Lower leg skin (tissue), 4 donors: ENCODE data around the gene CDK3. TPM values are rescaled to one million over a fixed set of nuclear protein-coding genes. Genes with fewer than 3 reads are reported as not detected.
"Not testable (repeated sequence)": the region's sequence is repeated elsewhere in the genome, so short reads cannot be mapped to it uniquely, and the experiment has no call there.

Experiments used
- DNase-seq, 2 donors: peaks; one replicate each; pipeline ENCODE4 v3.0.0-alpha.2; 2019; ENCODE audit warnings: low spot score in 2 of 2
- H3K4me3 ChIP-seq: fragments of 200-600 bp; sonication (generic); 2 replicates; pipeline ENCODE4 v1.5.1; 2017; ENCODE audit warnings: mild to moderate bottlenecking, low read depth; ENCODE audit not compliant: poor library complexity, severe bottlenecking
- POLR2A ChIP-seq, 2 donors: fragments of 450-650 bp; IDR thresholded peaks; one replicate each; pipeline ENCODE4 v1.6.1; 2016 to 2017; ENCODE audit warnings: antibody characterized with exemption in 2 of 2, mild to moderate bottlenecking in 1 of 2, moderate library complexity in 1 of 2
- WGBS, 2 donors: methylation state at CpG; one replicate each; pipeline ENCODE4 v1.1.5; 2018; 5-methylcytosine and 5-hydroxymethylcytosine counted together
- intact Hi-C: fragments of 100-400 bp; cut with DNase I; formaldehyde crosslinking; loops from one replicate; pipeline ENCODE4 v1.15.0; 2023; ENCODE audit warnings: low total_unique reads
- total RNA-seq, 4 donors: library from RNA; depleted of rRNA; stranded (reverse); fragments of >200 nt; gene quantifications; one replicate each; pipeline ENCODE4 v1.1.0, GENCODE V29; 2016
- TF ChIP-seq, protein P1 (sequence below), 3 donors: fragments of 450-650 bp; IDR thresholded peaks; one replicate each; pipeline ENCODE4 v1.5.1; 2016; ENCODE audit warnings: antibody characterized with exemption in 3 of 3, mild to moderate bottlenecking in 3 of 3, moderate library complexity in 2 of 3

Gene CDK3
- total RNA-seq, 4 donors from 2014 or later = 2.7 to 8.4 (median 4.5) TPM

GRCh38 chr17:76034428-76035350 is 34.0 kb downstream of the CDK3 start:
- no peak for DNase-seq
- H3K4me3 ChIP-seq = no peak overlapping the region
- 73 to 81% methylated on average over 13 of the region's 13 CpGs for WGBS, 2 donors
- intact Hi-C loops = no loop called here
- TF ChIP-seq POLR2A (IDR thresholded peaks at IDR 0.05) = no peak
- TF ChIP-seq, protein P1, sequence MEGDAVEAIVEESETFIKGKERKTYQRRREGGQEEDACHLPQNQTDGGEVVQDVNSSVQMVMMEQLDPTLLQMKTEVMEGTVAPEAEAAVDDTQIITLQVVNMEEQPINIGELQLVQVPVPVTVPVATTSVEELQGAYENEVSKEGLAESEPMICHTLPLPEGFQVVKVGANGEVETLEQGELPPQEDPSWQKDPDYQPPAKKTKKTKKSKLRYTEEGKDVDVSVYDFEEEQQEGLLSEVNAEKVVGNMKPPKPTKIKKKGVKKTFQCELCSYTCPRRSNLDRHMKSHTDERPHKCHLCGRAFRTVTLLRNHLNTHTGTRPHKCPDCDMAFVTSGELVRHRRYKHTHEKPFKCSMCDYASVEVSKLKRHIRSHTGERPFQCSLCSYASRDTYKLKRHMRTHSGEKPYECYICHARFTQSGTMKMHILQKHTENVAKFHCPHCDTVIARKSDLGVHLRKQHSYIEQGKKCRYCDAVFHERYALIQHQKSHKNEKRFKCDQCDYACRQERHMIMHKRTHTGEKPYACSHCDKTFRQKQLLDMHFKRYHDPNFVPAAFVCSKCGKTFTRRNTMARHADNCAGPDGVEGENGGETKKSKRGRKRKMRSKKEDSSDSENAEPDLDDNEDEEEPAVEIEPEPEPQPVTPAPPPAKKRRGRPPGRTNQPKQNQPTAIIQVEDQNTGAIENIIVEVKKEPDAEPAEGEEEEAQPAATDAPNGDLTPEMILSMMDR (IDR thresholded peaks at IDR 0.05) = no peak

DNA sequence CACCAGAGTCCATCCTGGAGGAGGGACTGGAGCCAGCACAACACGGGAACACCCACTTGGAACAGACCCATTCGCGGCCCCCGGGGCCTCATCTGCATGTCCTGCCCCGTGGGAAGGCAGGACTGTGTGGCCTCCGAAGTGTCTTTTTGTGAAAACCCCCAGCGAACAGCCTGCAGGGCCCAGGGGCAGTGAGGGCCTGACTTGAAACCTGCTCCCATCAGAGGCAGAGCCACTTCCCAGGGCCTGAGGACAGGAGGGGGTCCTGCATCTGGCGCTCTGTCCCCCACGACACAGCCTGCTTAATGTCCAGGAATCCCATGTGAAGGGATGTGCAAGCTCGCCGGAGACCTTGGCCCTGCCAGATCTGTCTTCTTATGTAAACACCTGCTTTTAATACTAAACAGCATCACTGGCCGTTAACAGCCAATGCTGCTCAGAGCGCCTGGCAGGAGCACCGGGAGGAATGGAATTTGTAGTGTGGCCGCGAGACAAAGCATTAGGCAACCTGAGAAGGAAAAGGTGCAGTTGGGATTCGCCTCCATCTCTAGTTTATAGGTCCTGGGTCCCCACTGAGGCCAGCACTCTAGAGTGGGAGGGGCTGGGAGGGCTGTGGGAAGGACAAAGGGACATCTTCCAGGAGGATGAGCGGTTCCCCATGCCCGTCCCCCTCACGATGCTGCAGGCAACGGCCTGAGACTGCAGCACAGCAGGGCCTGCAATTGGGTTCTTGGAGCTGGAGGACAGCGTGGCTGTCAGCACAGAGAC is 36.0 kb downstream of the CDK3 start:
- WGBS, 2 donors = 48 to 49% methylated on average over 22 of the region's 22 CpGs
- no peak for TF ChIP-seq POLR2A (IDR thresholded peaks at IDR 0.05)
- TF ChIP-seq, protein P1 (IDR thresholded peaks at IDR 0.05) = no peak
- intact Hi-C loops = no loop called here
- no peak for DNase-seq
- no peak overlapping the region for H3K4me3 ChIP-seq

- DNase-seq = no peak
- intact Hi-C loops = no loop called here
- WGBS, 2 donors = 65 to 76% methylated on average over 3 of the region's 3 CpGs
- no peak overlapping the region for H3K4me3 ChIP-seq
- TF ChIP-seq, protein P1 (IDR thresholded peaks at IDR 0.05) = no peak
Observed at GRCh38 chr17:76038050-76038449, 37.4 kb downstream of the CDK3 start.

DNA sequence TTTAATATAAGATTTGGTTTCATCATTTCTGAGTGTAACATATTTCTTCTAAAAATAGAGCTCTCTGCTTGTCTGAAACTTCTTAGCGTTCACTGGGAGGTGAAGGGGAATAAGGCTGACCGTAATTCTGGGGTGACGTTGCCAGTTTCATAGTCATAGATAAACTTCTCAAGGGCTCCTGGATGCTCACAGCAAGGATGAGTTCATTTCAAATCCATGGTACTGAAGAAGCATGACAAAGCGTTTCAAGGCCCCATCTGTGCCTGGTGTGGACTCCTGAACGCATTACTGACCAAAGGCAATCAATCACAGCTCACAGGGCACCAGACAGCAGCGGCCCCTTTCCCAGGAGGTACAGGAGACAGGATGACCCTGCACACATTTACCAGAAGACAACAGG is 38.5 kb downstream of the CDK3 start:
- TF ChIP-seq, protein P1 (IDR thresholded peaks at IDR 0.05) = no peak
- TF ChIP-seq POLR2A (IDR thresholded peaks at IDR 0.05) = no peak
- intact Hi-C loops = no loop called here
- 72 to 87% methylated on average over 6 of the region's 6 CpGs for WGBS, 2 donors
- DNase-seq = no peak
- no peak overlapping the region for H3K4me3 ChIP-seq

- WGBS, 2 donors = 69 to 82% methylated on average over 6 of the region's 6 CpGs
- TF ChIP-seq, protein P1 (IDR thresholded peaks at IDR 0.05) = no peak
- no peak for TF ChIP-seq POLR2A (IDR thresholded peaks at IDR 0.05)
- H3K4me3 ChIP-seq = no peak overlapping the region
- intact Hi-C loops = no loop called here
- no peak for DNase-seq
Observed at GRCh38 chr17:76040376-76040775, 39.7 kb downstream of the CDK3 start.

- intact Hi-C loops, H3K4me3 ChIP-seq, DNase-seq: not testable (repeated sequence)
- WGBS, 2 donors = 95 to 96% methylated on average over 3 of the region's 3 CpGs
Observed at GRCh38 chr17:76042868-76043267, 42.2 kb downstream of the CDK3 start.

GRCh38 chr17:76044475-76045007 is 43.9 kb downstream of the CDK3 start:
- DNase-seq, intact Hi-C loops, H3K4me3 ChIP-seq: not testable (repeated sequence)
- 39 to 57% methylated on average over 11 of the region's 11 CpGs for WGBS, 2 donors
